ENCODE measurements around the gene SLC20A1.

DNA sequence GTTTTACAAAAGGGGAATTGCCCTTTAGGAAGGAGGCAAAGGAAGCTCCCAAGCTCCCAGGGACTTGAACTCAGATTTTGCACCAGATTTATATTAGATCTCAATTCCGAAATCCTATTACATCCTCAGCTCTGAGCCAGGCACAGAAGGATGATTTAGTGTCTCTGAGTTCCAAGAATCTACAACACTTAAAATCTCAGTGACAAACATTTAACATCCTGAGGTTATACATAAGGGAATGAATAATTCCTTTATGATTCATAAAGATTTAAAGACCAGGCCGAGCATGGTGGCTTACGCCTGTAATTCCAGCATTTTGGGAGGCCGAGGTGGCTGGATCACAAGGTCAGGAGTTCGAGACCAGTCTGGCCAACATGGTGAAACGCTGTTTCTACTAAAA, 16.5 kb upstream of the SLC20A1 start:
- TF ChIP-seq, protein P1, sequence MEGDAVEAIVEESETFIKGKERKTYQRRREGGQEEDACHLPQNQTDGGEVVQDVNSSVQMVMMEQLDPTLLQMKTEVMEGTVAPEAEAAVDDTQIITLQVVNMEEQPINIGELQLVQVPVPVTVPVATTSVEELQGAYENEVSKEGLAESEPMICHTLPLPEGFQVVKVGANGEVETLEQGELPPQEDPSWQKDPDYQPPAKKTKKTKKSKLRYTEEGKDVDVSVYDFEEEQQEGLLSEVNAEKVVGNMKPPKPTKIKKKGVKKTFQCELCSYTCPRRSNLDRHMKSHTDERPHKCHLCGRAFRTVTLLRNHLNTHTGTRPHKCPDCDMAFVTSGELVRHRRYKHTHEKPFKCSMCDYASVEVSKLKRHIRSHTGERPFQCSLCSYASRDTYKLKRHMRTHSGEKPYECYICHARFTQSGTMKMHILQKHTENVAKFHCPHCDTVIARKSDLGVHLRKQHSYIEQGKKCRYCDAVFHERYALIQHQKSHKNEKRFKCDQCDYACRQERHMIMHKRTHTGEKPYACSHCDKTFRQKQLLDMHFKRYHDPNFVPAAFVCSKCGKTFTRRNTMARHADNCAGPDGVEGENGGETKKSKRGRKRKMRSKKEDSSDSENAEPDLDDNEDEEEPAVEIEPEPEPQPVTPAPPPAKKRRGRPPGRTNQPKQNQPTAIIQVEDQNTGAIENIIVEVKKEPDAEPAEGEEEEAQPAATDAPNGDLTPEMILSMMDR (IDR thresholded peaks at IDR 0.05) = no peak
- no peak for TF ChIP-seq POLR2A (IDR thresholded peaks at IDR 0.05)
- no peak for TF ChIP-seq POLR2AphosphoS5 (IDR thresholded peaks at IDR 0.05)
- TF ChIP-seq EP300 (IDR thresholded peaks at IDR 0.05) = no peak

Data from gastroesophageal sphincter (tissue), 3 donors.